H9 (cell line): Measurements from ENCODE around the gene L1CAM. TPM values are rescaled to one million over a fixed set of nuclear protein-coding genes. Genes with fewer than 3 reads are reported as not detected.

Experiments used
- DNase-seq: peaks from one replicate; pipeline ENCODE4 v3.0.0-alpha.2; 2017
- H2AFZ ChIP-seq: one replicate; pipeline ENCODE4 v1.6.1; 2013; ENCODE audit warnings: mild to moderate bottlenecking, low read length, control low read depth, moderate library complexity
- H2AK5ac ChIP-seq: 2 replicates; pipeline ENCODE4 v1.6.1; 2013; ENCODE audit warnings: low read length, control low read depth, mixed read lengths; ENCODE audit not compliant: insufficient read length
- H2BK120ac ChIP-seq: one replicate; pipeline ENCODE4 v1.6.1; 2013; ENCODE audit warnings: low read depth, mild to moderate bottlenecking, low read length, control low read depth, inconsistent platforms; ENCODE audit not compliant: poor library complexity, severe bottlenecking
- H2BK12ac ChIP-seq: 2 replicates; pipeline ENCODE4 v1.6.1; 2013; ENCODE audit warnings: low read length, control low read depth, mixed read lengths, low read depth; ENCODE audit not compliant: insufficient read length
- H2BK15ac ChIP-seq: 2 replicates; pipeline ENCODE4 v1.6.1; 2013; ENCODE audit warnings: low read depth, low read length, control low read depth
- H2BK20ac ChIP-seq: one replicate; pipeline ENCODE4 v1.6.1; 2013; ENCODE audit warnings: low read depth, mild to moderate bottlenecking, low read length, control low read depth, inconsistent platforms; ENCODE audit not compliant: poor library complexity, severe bottlenecking
- H2BK5ac ChIP-seq: 2 replicates; pipeline ENCODE4 v1.6.1; 2013; ENCODE audit warnings: low read length, control low read depth, mixed read lengths; ENCODE audit not compliant: insufficient read length
- H3K14ac ChIP-seq: 2 replicates; pipeline ENCODE4 v1.6.1; 2013; ENCODE audit warnings: low read length, control low read depth; ENCODE audit not compliant: insufficient read depth
- H3K18ac ChIP-seq: 2 replicates; pipeline ENCODE4 v1.6.1; 2013; ENCODE audit warnings: low read depth, mild to moderate bottlenecking, mixed read lengths, low read length, control low read depth; ENCODE audit not compliant: insufficient read length
- H3K23ac ChIP-seq: 2 replicates; pipeline ENCODE4 v1.6.1; 2013; ENCODE audit warnings: low read length, control low read depth, mixed read lengths, low read depth; ENCODE audit not compliant: insufficient read length
- H3K23me2 ChIP-seq: 2 replicates; pipeline ENCODE4 v1.6.1; 2013; ENCODE audit warnings: low read depth, mild to moderate bottlenecking, mixed read lengths, low read length, control low read depth; ENCODE audit not compliant: insufficient read length, poor library complexity, severe bottlenecking
- H3K27ac ChIP-seq: 2 replicates; pipeline ENCODE4 v1.5.1; 2013; ENCODE audit warnings: low read length, control low read depth, mixed read lengths, low read depth; ENCODE audit not compliant: insufficient read length
- H3K27me3 ChIP-seq: 2 replicates; pipeline ENCODE4 v1.6.1; 2013; ENCODE audit warnings: low read length, control low read depth, inconsistent platforms; ENCODE audit not compliant: insufficient read depth
- H3K4ac ChIP-seq: 2 replicates; pipeline ENCODE4 v1.6.1; 2013; ENCODE audit warnings: low read depth, mild to moderate bottlenecking, control low read depth, inconsistent platforms, low read length, moderate library complexity
- H3K4me1 ChIP-seq: 2 replicates; pipeline ENCODE4 v1.6.1; 2013; ENCODE audit warnings: low read length, control low read depth, inconsistent platforms; ENCODE audit not compliant: insufficient read depth
- H3K4me2 ChIP-seq: 2 replicates; pipeline ENCODE4 v1.6.1; 2013; ENCODE audit warnings: low read length, control low read depth, mixed read lengths; ENCODE audit not compliant: insufficient read length, insufficient read depth
- H3K56ac ChIP-seq: 2 replicates; pipeline ENCODE4 v1.6.1; 2013; ENCODE audit warnings: low read depth, mild to moderate bottlenecking, mixed read lengths, low read length, control low read depth; ENCODE audit not compliant: insufficient read length
- H3K79me1 ChIP-seq: 2 replicates; pipeline ENCODE4 v1.6.1; 2013; ENCODE audit warnings: low read depth, mild to moderate bottlenecking, moderate library complexity, low read length, control low read depth, inconsistent platforms; ENCODE audit not compliant: insufficient read depth, poor library complexity, severe bottlenecking
- H3K79me2 ChIP-seq: 2 replicates; pipeline ENCODE4 v1.6.1; 2013; ENCODE audit warnings: low read length, control low read depth, inconsistent platforms; ENCODE audit not compliant: insufficient read depth
- H3K9ac ChIP-seq: 2 replicates; pipeline ENCODE4 v1.6.1; 2013; ENCODE audit warnings: low read length, control low read depth, mixed read lengths; ENCODE audit not compliant: insufficient read length; ENCODE audit errors: extremely low read depth
- H3K9me3 ChIP-seq: one replicate; pipeline ENCODE4 v1.6.1; 2013; ENCODE audit warnings: low read depth, low read length, inconsistent platforms; ENCODE audit not compliant: control insufficient read depth
- H3T11ph ChIP-seq: one replicate; pipeline ENCODE4 v1.6.1; 2013; ENCODE audit warnings: mild to moderate bottlenecking, low read length, control low read depth, inconsistent platforms
- H4K20me1 ChIP-seq: one replicate; pipeline ENCODE4 v1.6.1; 2013; ENCODE audit not compliant: control insufficient read depth, insufficient read length, insufficient read depth
- H4K5ac ChIP-seq: 2 replicates; pipeline ENCODE4 v1.6.1; 2013; ENCODE audit warnings: low read depth, mild to moderate bottlenecking, mixed read lengths, low read length, control low read depth; ENCODE audit not compliant: insufficient read length
- H4K8ac ChIP-seq: replicated peaks from 2 replicates; pipeline ENCODE4 v1.6.1; 2013; ENCODE audit warnings: low read length, control low read depth, mixed read lengths, low read depth; ENCODE audit not compliant: insufficient read length
- H4K91ac ChIP-seq: 2 replicates; pipeline ENCODE4 v1.6.1; 2013; ENCODE audit warnings: low read depth, mild to moderate bottlenecking, moderate library complexity, mixed read lengths, low read length, control low read depth; ENCODE audit not compliant: insufficient read length
- H3K27ac Mint-ChIP-seq, 3 experiments: 2 replicates in 2 of 3; 3 replicates in 1 of 3; pipeline ENCODE4 v1.8.0; 2020 to 2021; ENCODE audit warnings: mixed read lengths in 3 of 3, mild to moderate bottlenecking in 1 of 3, moderate library complexity in 1 of 3
- H3K27me3 Mint-ChIP-seq: 2 replicates; pipeline ENCODE4 v1.8.0; 2021; ENCODE audit warnings: low read depth, mild to moderate bottlenecking, moderate library complexity, mixed read lengths
- H3K36me3 Mint-ChIP-seq, 3 experiments: 2 replicates in 2 of 3; 3 replicates in 1 of 3; pipeline ENCODE4 v1.8.0; 2020 to 2021; ENCODE audit warnings: low read depth in 3 of 3, mixed read lengths in 3 of 3; ENCODE audit not compliant: insufficient read depth in 1 of 3
- H3K4me1 Mint-ChIP-seq, 2 experiments: 2 replicates each; pipeline ENCODE4 v1.8.0; 2020; ENCODE audit warnings: mixed read lengths in 2 of 2
- H3K4me3 Mint-ChIP-seq, 2 experiments: 2 replicates in 1 of 2; 3 replicates in 1 of 2; pipeline ENCODE4 v1.8.0; 2020 to 2021; ENCODE audit warnings: mild to moderate bottlenecking in 2 of 2, mixed read lengths in 2 of 2, moderate library complexity in 1 of 2
- H3K9me3 Mint-ChIP-seq, 2 experiments: 2 replicates in 1 of 2; 3 replicates in 1 of 2; pipeline ENCODE4 v1.8.0; 2020; ENCODE audit warnings: mild to moderate bottlenecking in 2 of 2, mixed read lengths in 2 of 2, moderate library complexity in 1 of 2
- WGBS: extraction: QIAGEN DNeasy Blood & Tissue Kit; methylation state at CpG from one replicate; pipeline ENCODE4 v1.1.7; 2013; ENCODE audit warnings: missing lambda C conversion rate, low lambda C conversion rate, mixed read lengths; ENCODE audit not compliant: insufficient read length; ENCODE audit errors: extremely low coverage; 5-methylcytosine and 5-hydroxymethylcytosine counted together
- total RNA-seq: library from RNA; stranded (reverse); gene quantifications from 2 replicates; pipeline ENCODE4 v1.2.1, GENCODE V29; 2021
- TF ChIP-seq, protein P1 (sequence below): fragments of 200-600 bp; sonication (generic); conservative IDR thresholded peaks from 3 replicates; pipeline ENCODE4 v1.8.0; 2021; ENCODE audit warnings: antibody characterized with exemption, mild to moderate bottlenecking

L1CAM gene
- total RNA-seq, 1 experiment from 2014 or later = 22.7 TPM

- Histone ChIP-seq H3K23ac (no peak overlapping the region), H3K14ac (no peak overlapping the region), H3K56ac (no peak overlapping the region), H3K27ac (no peak overlapping the region), H2BK20ac (no peak overlapping the region), H3K79me1 (no peaks in the 10 kb centered on the region), H3K9ac (no peak overlapping the region), H4K5ac (no peak overlapping the region), H4K8ac (no peak overlapping the region), H2AFZ (no peak overlapping the region), H3K79me2 (no peaks in the 10 kb centered on the region), H2BK5ac (no peak overlapping the region), H2AK5ac (no peak overlapping the region), H3K4me2 (no peak overlapping the region), H2BK15ac (no peak overlapping the region), H3K9me3 (peaks cover 12% of the 10 kb centered on the region), H3K18ac (no peak overlapping the region), H4K91ac (no peak overlapping the region), H3T11ph (no peak overlapping the region), H3K4ac (no peak overlapping the region), H2BK120ac (no peak overlapping the region), H3K23me2 (no peaks in the 10 kb centered on the region), H3K4me1 (no peaks in the 10 kb centered on the region), H2BK12ac (no peak overlapping the region), H3K27me3 (no peaks in the 10 kb centered on the region), H4K20me1 (no peaks in the 10 kb centered on the region)
- no CpG with 5 or more reads among the region's 9 CpGs for WGBS
- peaks cover 8 to 25% of the 10 kb centered on the region in 2 experiments; a peak in 3 of 4 replicates for H3K4me1 Mint-ChIP-seq
- H3K27me3 Mint-ChIP-seq = no peaks in the 10 kb centered on the region; the same call in none of the 2 replicates
- no peak overlapping the region for H3K4me3 Mint-ChIP-seq
- no peak for DNase-seq
- peaks cover 61 to 86% of the 10 kb centered on the region in 2 experiments for H3K9me3 Mint-ChIP-seq
- H3K27ac Mint-ChIP-seq = no peak overlapping the region
- TF ChIP-seq, protein P1, sequence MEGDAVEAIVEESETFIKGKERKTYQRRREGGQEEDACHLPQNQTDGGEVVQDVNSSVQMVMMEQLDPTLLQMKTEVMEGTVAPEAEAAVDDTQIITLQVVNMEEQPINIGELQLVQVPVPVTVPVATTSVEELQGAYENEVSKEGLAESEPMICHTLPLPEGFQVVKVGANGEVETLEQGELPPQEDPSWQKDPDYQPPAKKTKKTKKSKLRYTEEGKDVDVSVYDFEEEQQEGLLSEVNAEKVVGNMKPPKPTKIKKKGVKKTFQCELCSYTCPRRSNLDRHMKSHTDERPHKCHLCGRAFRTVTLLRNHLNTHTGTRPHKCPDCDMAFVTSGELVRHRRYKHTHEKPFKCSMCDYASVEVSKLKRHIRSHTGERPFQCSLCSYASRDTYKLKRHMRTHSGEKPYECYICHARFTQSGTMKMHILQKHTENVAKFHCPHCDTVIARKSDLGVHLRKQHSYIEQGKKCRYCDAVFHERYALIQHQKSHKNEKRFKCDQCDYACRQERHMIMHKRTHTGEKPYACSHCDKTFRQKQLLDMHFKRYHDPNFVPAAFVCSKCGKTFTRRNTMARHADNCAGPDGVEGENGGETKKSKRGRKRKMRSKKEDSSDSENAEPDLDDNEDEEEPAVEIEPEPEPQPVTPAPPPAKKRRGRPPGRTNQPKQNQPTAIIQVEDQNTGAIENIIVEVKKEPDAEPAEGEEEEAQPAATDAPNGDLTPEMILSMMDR = no peak
- peaks cover 11 to 36% (median 13%) of the 10 kb centered on the region in 3 experiments for H3K36me3 Mint-ChIP-seq
Measured at GRCh38 chrX:153867139-153867538, 18.8 kb downstream of the L1CAM start.
